Right lobe of liver (tissue), 6 donors: ENCODE data around the gene CREB3L2. TPM values are rescaled to one million over a fixed set of nuclear protein-coding genes. Genes with fewer than 3 reads are reported as not detected.
A peak's percentile ranks its signal among the peaks of the same experiment; 100 is the strongest.

ENCODE experiments used
- ATAC-seq, 4 donors: fragments of 200-7000 bp; cut with Tn5 transposase; one replicate each; pipeline ENCODE4 v1.9.1; 2020; ENCODE audit warnings: mild to moderate bottlenecking in 4 of 4, moderate library complexity in 4 of 4
- DNase-seq, 3 donors: peaks; one replicate each; pipeline ENCODE4 v3.0.0-alpha.2; 2020
- H3K27ac ChIP-seq, 3 donors: fragments of 200-600 bp; one replicate each; pipeline ENCODE4 v1.8.0; 2022
- H3K27me3 ChIP-seq, 2 donors: fragments of 200-600 bp; one replicate each; pipeline ENCODE4 v1.8.0; 2022
- H3K36me3 ChIP-seq, 4 donors: fragments of 200-600 bp; sonication (generic) in 1 of 4; one replicate each; pipeline versions ENCODE4 v1.5.1 to v1.8.0; 2017 to 2022; ENCODE audit warnings: control low read depth in 1 of 4
- H3K4me1 ChIP-seq, 4 donors: fragments of 200-600 bp; sonication (generic) in 1 of 4; one replicate each; pipeline versions ENCODE4 v1.5.1 to v1.8.0; 2017 to 2022; ENCODE audit warnings: control low read depth in 1 of 4
- H3K4me3 ChIP-seq, 3 donors: fragments of 200-600 bp; one replicate each; pipeline ENCODE4 v1.8.0; 2022
- H3K9me3 ChIP-seq, 4 donors: fragments of 200-600 bp; sonication (generic) in 1 of 4; one replicate each; pipeline versions ENCODE4 v1.5.1 to v1.8.0; 2017 to 2022; ENCODE audit warnings: control low read depth in 1 of 4
- CTCF ChIP-seq, 4 donors: fragments of 200-600 bp in 3 of 4; fragments of 450-650 bp in 1 of 4; IDR thresholded peaks; one replicate each; pipeline versions ENCODE4 v1.5.1 to v1.8.0; 2016 to 2022; ENCODE audit warnings: antibody characterized with exemption in 4 of 4, mild to moderate bottlenecking in 2 of 4
- POLR2A ChIP-seq: fragments of 450-650 bp; IDR thresholded peaks from one replicate; pipeline ENCODE4 v1.6.1; 2017; ENCODE audit warnings: antibody characterized with exemption, mild to moderate bottlenecking
- WGBS: methylation state at CpG from one replicate; pipeline ENCODE4 v1.1.6; 2018; ENCODE audit warnings: low coverage, low lambda C conversion rate; ENCODE audit not compliant: insufficient coverage; ENCODE audit errors: missing lambda C conversion rate; 5-methylcytosine and 5-hydroxymethylcytosine counted together
- intact Hi-C, 2 donors: fragments of 100-400 bp; cut with DNase I; formaldehyde crosslinking; loops; one replicate each; pipeline versions ENCODE4 v1.11.2 to v1.14.1; 2022
- total RNA-seq, 6 experiments: library from RNA; depleted of rRNA in 2 of 6; stranded (reverse); fragments of >200 nt in 2 of 6; fragmentation: NEBNext Ultra II Directional in 3 of 6; extraction: Animal tissue kit (Norgen Biotek cat#: 25700) in 3 of 6; gene quantifications; one replicate each; pipeline versions ENCODE4 v1.1.0 to v1.2.4, GENCODE V29; 2016 to 2023
- donor health status: DM: no; HTN: yes; CAD: no.
- donor health status: DM: no; HTN: no; CAD: no.
- donor health status: DM: no; HTN: no; CAD: no.
- donor health status: DM: no; HTN: yes; CAD: no.
- donor health status: DM: no; HTN: yes; CAD: no.

The CREB3L2 gene
- total RNA-seq, 6 experiments from 2014 or later: 11.5 to 29.9 (median 18.2) TPM

- intact Hi-C loops: loop anchor here in 1 of 2 donors (5.0 to 10.0 kb wide), 2 partner anchors 84 to 242 kb away; no protein-coding TSS in a partner anchor
- H3K36me3 ChIP-seq: peaks cover 0 to 33% (median 14%) of the 10 kb centered on the region in 4 donors
- no peaks in the 10 kb centered on the region for H3K9me3 ChIP-seq
- DNase-seq (peak; percentile 81 to 85 (median 83)), ATAC-seq (peak; percentile 90 to 97 (median 96))
- H3K4me3 ChIP-seq: no peak overlapping the region
- 1% methylated on average over 9 of the region's 14 CpGs for WGBS
- peak; percentile 86 to 94 (median 89) for TF ChIP-seq CTCF (IDR thresholded peaks at IDR 0.05)
- TF ChIP-seq POLR2A: no peak
- no peaks in the 10 kb centered on the region for H3K27me3 ChIP-seq
- H3K4me1 ChIP-seq: no peaks in the 10 kb centered on the region
- H3K27ac ChIP-seq: no peak overlapping the region
These were observed 102.8 kb downstream of the CREB3L2 start for GRCh38 chr7:137898839-137899721.

GRCh38 chr7:137895301-137896221 lies 106.3 kb downstream of the CREB3L2 start:
- no peak for DNase-seq
- Histone ChIP-seq H3K27me3 (no peaks in the 10 kb centered on the region), H3K27ac (no peak overlapping the region), H3K4me3 (no peak overlapping the region), H3K36me3 (peaks cover 0 to 34% (median 13%) of the 10 kb centered on the region in 4 donors), H3K4me1 (no peaks in the 10 kb centered on the region), H3K9me3 (no peaks in the 10 kb centered on the region)
- WGBS: 79% methylated on average over 5 of the region's 8 CpGs
- TF ChIP-seq CTCF (IDR thresholded peaks at IDR 0.05) (no peak), POLR2A (no peak)
- intact Hi-C loops: loop anchor here in 1 of 2 donors (5.0 to 10.0 kb wide), 2 partner anchors 81 to 238 kb away; no protein-coding TSS in a partner anchor
- no peak for ATAC-seq

- Histone ChIP-seq H3K4me1 (no peaks in the 10 kb centered on the region), H3K9me3 (no peaks in the 10 kb centered on the region), H3K36me3 (peaks cover 0 to 39% (median 10%) of the 10 kb centered on the region in 4 donors), H3K27me3 (no peaks in the 10 kb centered on the region), H3K27ac (no peak overlapping the region), H3K4me3 (no peak overlapping the region)
- TF ChIP-seq CTCF (IDR thresholded peaks at IDR 0.05) (no peak), POLR2A (no peak)
- DNase-seq (no peak), ATAC-seq (no peak)
- intact Hi-C loops: loop anchor here in 1 of 2 donors (10.0 kb wide), 1 partner anchor 78 kb away; no protein-coding TSS in a partner anchor
These were observed 108.6 kb downstream of the CREB3L2 start for GRCh38 chr7:137893143-137893742.

GRCh38 chr7:137891016-137891655 lies 110.8 kb downstream of the CREB3L2 start:
- WGBS: 68% methylated on average over 3 of the region's 4 CpGs
- DNase-seq: no peak
- Histone ChIP-seq H3K27ac (no peak overlapping the region), H3K27me3 (no peaks in the 10 kb centered on the region), H3K4me1 (no peaks in the 10 kb centered on the region), H3K9me3 (no peaks in the 10 kb centered on the region), H3K36me3 (peaks cover 0 to 35% (median 10%) of the 10 kb centered on the region in 4 donors), H3K4me3 (no peak overlapping the region)
- TF ChIP-seq CTCF (IDR thresholded peaks at IDR 0.05) (no peak), POLR2A (no peak)
- peak in 1 of 4 donors; percentile 67 for ATAC-seq
- intact Hi-C loops: loop anchor here in 1 of 2 donors (10.0 kb wide), 1 partner anchor 76 kb away; no protein-coding TSS in a partner anchor
